Measurements from ENCODE around the gene ELAVL2.

- TF ChIP-seq ELF4 (CRISPR knock-in tag; IDR thresholded peaks at IDR 0.05; ENCODE audit: low read depth) (no peak), CTCF (IDR thresholded peaks at IDR 0.05) (no peak), SOX15 (CRISPR knock-in tag; IDR thresholded peaks at IDR 0.05) (no peak), NR3C1 (CRISPR knock-in tag; conservative IDR thresholded peaks at IDR 0.05; ENCODE audit: low read depth) (no peak), GTF2I (CRISPR knock-in tag; conservative IDR thresholded peaks at IDR 0.05) (no peak), RELA (CRISPR knock-in tag; IDR thresholded peaks at IDR 0.05; ENCODE audit: borderline replicate concordance) (no peak), FOXJ3 (CRISPR knock-in tag; IDR thresholded peaks at IDR 0.05; ENCODE audit: borderline replicate concordance) (no peak)
Measured at GRCh38 chr9:23701291-23701690, 124.7 kb downstream of the ELAVL2 start.
